Neural progenitor cell (in vitro differentiated cells): ENCODE measurements around the gene UBA1. TPM values are rescaled to one million over a fixed set of nuclear protein-coding genes. Genes with fewer than 3 reads are reported as not detected.

ENCODE experiments used
- DNase-seq: peaks from one replicate; pipeline ENCODE4 v3.0.0-alpha.2; 2016; ENCODE audit warnings: low spot score
- H2AFZ ChIP-seq: fragments of 200-600 bp; sonication (generic); replicated peaks from 2 replicates; pipeline ENCODE4 v1.6.1; 2016; ENCODE audit warnings: antibody characterized with exemption
- H3F3A ChIP-seq: fragments of 200-600 bp; sonication (generic); 2 replicates; pipeline ENCODE4 v1.6.1; 2016; ENCODE audit warnings: antibody characterized with exemption, low read depth
- H3K27ac ChIP-seq: fragments of 200-600 bp; sonication (generic); 2 replicates; pipeline ENCODE4 v1.5.1; 2016; ENCODE audit warnings: mild to moderate bottlenecking
- H3K27me3 ChIP-seq: fragments of 200-600 bp; sonication (generic); 2 replicates; pipeline ENCODE4 v1.6.1; 2016; ENCODE audit warnings: mild to moderate bottlenecking, moderate library complexity
- H3K36me3 ChIP-seq: fragments of 200-600 bp; sonication (generic); 2 replicates; pipeline ENCODE4 v1.5.1; 2016
- H3K4me1 ChIP-seq: fragments of 200-600 bp; sonication (generic); 2 replicates; pipeline ENCODE4 v1.6.1; 2016; ENCODE audit warnings: mixed run types
- H3K4me2 ChIP-seq: fragments of 200-600 bp; sonication (generic); 2 replicates; pipeline ENCODE4 v1.6.1; 2016
- H3K4me3 ChIP-seq: fragments of 200-600 bp; sonication (generic); 2 replicates; pipeline ENCODE4 v1.5.1; 2016
- H3K79me2 ChIP-seq: fragments of 200-600 bp; sonication (generic); 2 replicates; pipeline ENCODE4 v1.6.1; 2016; ENCODE audit warnings: low read depth
- H3K9ac ChIP-seq: fragments of 200-600 bp; sonication (generic); 2 replicates; pipeline ENCODE4 v1.6.1; 2016
- H3K9me3 ChIP-seq: fragments of 200-600 bp; sonication (generic); 2 replicates; pipeline ENCODE4 v1.5.1; 2016; ENCODE audit warnings: low read depth
- H4K20me1 ChIP-seq: fragments of 200-600 bp; sonication (generic); 2 replicates; pipeline ENCODE4 v1.6.1; 2016; ENCODE audit warnings: low read depth
- H3K27ac Mint-ChIP-seq: 3 replicates; pipeline ENCODE4 v1.8.0; 2021; ENCODE audit warnings: mixed read lengths
- H3K27me3 Mint-ChIP-seq: 2 replicates; pipeline ENCODE4 v1.8.0; 2022; ENCODE audit warnings: low read depth, mild to moderate bottlenecking, inconsistent platforms, moderate library complexity, mixed read lengths; ENCODE audit not compliant: insufficient read depth
- H3K36me3 Mint-ChIP-seq: 3 replicates; pipeline ENCODE4 v1.8.0; 2021; ENCODE audit warnings: mixed read lengths
- H3K4me1 Mint-ChIP-seq: 3 replicates; pipeline ENCODE4 v1.8.0; 2021; ENCODE audit warnings: mixed read lengths
- H3K4me3 Mint-ChIP-seq: 3 replicates; pipeline ENCODE4 v1.8.0; 2021; ENCODE audit warnings: mild to moderate bottlenecking, moderate library complexity, mixed read lengths
- H3K9me3 Mint-ChIP-seq: 3 replicates; pipeline ENCODE4 v1.8.0; 2020; ENCODE audit warnings: mixed read lengths
- EZH2 ChIP-seq: fragments of 200-600 bp; sonication (generic); IDR thresholded peaks from 2 replicates; pipeline ENCODE4 v1.6.1; 2017; ENCODE audit warnings: antibody characterized with exemption, mild to moderate bottlenecking, moderate library complexity
- EZH2phosphoT487 ChIP-seq: fragments of 200-600 bp; sonication (generic); IDR thresholded peaks from 2 replicates; pipeline ENCODE4 v1.6.1; 2017; ENCODE audit warnings: antibody characterized with exemption
- total RNA-seq: library from RNA; depleted of rRNA; stranded (reverse); fragments of >200 nt; gene quantifications from 2 replicates; pipeline ENCODE4 v1.2.3, GENCODE V29; 2015; ENCODE audit warnings: low replicate concordance
- TF ChIP-seq, protein P1 (sequence below): fragments of 200-600 bp; sonication (generic); IDR thresholded peaks from 2 replicates; pipeline ENCODE4 v1.5.1; 2017; ENCODE audit warnings: antibody characterized with exemption, mild to moderate bottlenecking

Gene UBA1
- total RNA-seq, 1 donor from 2014 or later, result 291 TPM

- Mint-ChIP-seq H3K27me3 (peaks cover 6% of the 10 kb centered on the region), H3K9me3 (peaks cover 4% of the 10 kb centered on the region), H3K36me3 (peaks cover 7% of the 10 kb centered on the region), H3K4me1 (no peaks in the 10 kb centered on the region), H3K27ac (no peak overlapping the region), H3K4me3 (no peak overlapping the region)
- peaks cover 6% of the 10 kb centered on the region for H3F3A ChIP-seq
- no peaks in the 10 kb centered on the region for H3K9me3 ChIP-seq
- H3K4me3 ChIP-seq, result no peak overlapping the region
- H2AFZ ChIP-seq, result no peak overlapping the region
- no peak for DNase-seq
- H3K4me2 ChIP-seq, result no peak overlapping the region
- TF ChIP-seq, protein P1, sequence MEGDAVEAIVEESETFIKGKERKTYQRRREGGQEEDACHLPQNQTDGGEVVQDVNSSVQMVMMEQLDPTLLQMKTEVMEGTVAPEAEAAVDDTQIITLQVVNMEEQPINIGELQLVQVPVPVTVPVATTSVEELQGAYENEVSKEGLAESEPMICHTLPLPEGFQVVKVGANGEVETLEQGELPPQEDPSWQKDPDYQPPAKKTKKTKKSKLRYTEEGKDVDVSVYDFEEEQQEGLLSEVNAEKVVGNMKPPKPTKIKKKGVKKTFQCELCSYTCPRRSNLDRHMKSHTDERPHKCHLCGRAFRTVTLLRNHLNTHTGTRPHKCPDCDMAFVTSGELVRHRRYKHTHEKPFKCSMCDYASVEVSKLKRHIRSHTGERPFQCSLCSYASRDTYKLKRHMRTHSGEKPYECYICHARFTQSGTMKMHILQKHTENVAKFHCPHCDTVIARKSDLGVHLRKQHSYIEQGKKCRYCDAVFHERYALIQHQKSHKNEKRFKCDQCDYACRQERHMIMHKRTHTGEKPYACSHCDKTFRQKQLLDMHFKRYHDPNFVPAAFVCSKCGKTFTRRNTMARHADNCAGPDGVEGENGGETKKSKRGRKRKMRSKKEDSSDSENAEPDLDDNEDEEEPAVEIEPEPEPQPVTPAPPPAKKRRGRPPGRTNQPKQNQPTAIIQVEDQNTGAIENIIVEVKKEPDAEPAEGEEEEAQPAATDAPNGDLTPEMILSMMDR, result no peak
- TF ChIP-seq EZH2phosphoT487, result no peak
- no peak for TF ChIP-seq EZH2
- no peak overlapping the region for H3K27ac ChIP-seq
- H3K36me3 ChIP-seq, result no peaks in the 10 kb centered on the region
- no peak overlapping the region for H3K9ac ChIP-seq
- H3K4me1 ChIP-seq, result no peaks in the 10 kb centered on the region
- H3K27me3 ChIP-seq, result no peaks in the 10 kb centered on the region
- no peaks in the 10 kb centered on the region for H3K79me2 ChIP-seq
- H4K20me1 ChIP-seq, result no peaks in the 10 kb centered on the region
These were observed 8.4 kb upstream of the UBA1 start for GRCh38 chrX:47185241-47185640.

- peaks cover 8% of the 10 kb centered on the region for H3K27me3 Mint-ChIP-seq
- Histone ChIP-seq H3K4me1 (no peaks in the 10 kb centered on the region), H3K27ac (no peak overlapping the region), H3K4me2 (no peak overlapping the region), H3K4me3 (no peak overlapping the region), H2AFZ (no peak overlapping the region), H3K36me3 (no peaks in the 10 kb centered on the region), H3K9ac (no peak overlapping the region), H4K20me1 (no peaks in the 10 kb centered on the region), H3K79me2 (no peaks in the 10 kb centered on the region), H3K27me3 (peaks cover 4% of the 10 kb centered on the region), H3F3A (peaks cover 10% of the 10 kb centered on the region), H3K9me3 (no peaks in the 10 kb centered on the region)
- DNase-seq, result no peak
- no peak for TF ChIP-seq EZH2
- no peak for TF ChIP-seq EZH2phosphoT487
- TF ChIP-seq, protein P1, result no peak
- peaks cover 7% of the 10 kb centered on the region for H3K36me3 Mint-ChIP-seq
- no peaks in the 10 kb centered on the region for H3K9me3 Mint-ChIP-seq
- H3K4me1 Mint-ChIP-seq, result peaks cover 3% of the 10 kb centered on the region
- H3K4me3 Mint-ChIP-seq, result peak overlapping the region; percentile 5
- no peak overlapping the region for H3K27ac Mint-ChIP-seq
These were observed 7.4 kb upstream of the UBA1 start for GRCh38 chrX:47186096-47186740.

DNA sequence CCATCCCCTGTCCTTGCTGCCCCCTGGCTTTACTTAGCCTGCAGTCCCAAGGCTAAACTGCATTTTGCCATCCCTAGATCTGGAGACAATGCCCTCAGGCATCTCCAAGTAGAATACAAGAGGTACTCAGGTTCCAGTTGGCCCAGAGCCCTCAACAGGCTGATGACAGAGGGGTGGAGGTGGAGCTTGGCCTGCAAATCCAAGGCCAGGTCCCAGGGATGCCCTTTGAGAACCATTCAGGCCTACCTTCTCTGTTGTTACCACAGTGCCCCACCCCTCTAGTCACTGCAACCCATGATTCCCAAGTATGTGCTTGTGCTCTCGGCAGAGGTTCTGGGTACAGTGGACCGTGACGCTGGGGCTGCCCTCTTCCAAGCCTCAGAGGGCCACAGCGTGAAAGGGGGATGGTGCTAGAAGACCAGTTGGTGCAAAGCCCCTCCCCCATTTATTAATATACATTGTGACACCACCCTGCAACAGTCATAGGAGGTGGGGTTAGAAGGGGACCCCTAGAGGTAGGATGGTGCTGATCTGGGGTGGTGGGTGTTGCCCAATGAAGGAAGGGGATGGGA lies 6.4 kb upstream of the UBA1 start:
- Histone ChIP-seq H3K27ac (no peak overlapping the region), H3K4me1 (peaks cover 6% of the 10 kb centered on the region), H3K9ac (no peak overlapping the region), H3K4me2 (no peak overlapping the region), H3F3A (peaks cover 19% of the 10 kb centered on the region), H4K20me1 (no peaks in the 10 kb centered on the region), H3K27me3 (peaks cover 14% of the 10 kb centered on the region), H2AFZ (no peak overlapping the region), H3K4me3 (no peak overlapping the region), H3K79me2 (no peaks in the 10 kb centered on the region), H3K36me3 (no peaks in the 10 kb centered on the region), H3K9me3 (no peaks in the 10 kb centered on the region)
- Mint-ChIP-seq H3K36me3 (peaks cover 7% of the 10 kb centered on the region), H3K9me3 (no peaks in the 10 kb centered on the region), H3K27me3 (peaks cover 10% of the 10 kb centered on the region), H3K4me1 (peaks cover 4% of the 10 kb centered on the region), H3K4me3 (no peak overlapping the region), H3K27ac (no peak overlapping the region)
- DNase-seq, result no peak
- TF ChIP-seq, protein P1, result no peak
- TF ChIP-seq EZH2 (no peak), EZH2phosphoT487 (no peak)
